GM21447 (cell line): Measurements from ENCODE around the gene NUBPL.

Experiments used
- ATAC-seq: cut with Tn5 transposase; IDR thresholded peaks from one replicate; pipeline ENCODE4 v1.9.1; 2021; ENCODE audit not compliant: unreplicated experiment

The NUBPL gene

DNA sequence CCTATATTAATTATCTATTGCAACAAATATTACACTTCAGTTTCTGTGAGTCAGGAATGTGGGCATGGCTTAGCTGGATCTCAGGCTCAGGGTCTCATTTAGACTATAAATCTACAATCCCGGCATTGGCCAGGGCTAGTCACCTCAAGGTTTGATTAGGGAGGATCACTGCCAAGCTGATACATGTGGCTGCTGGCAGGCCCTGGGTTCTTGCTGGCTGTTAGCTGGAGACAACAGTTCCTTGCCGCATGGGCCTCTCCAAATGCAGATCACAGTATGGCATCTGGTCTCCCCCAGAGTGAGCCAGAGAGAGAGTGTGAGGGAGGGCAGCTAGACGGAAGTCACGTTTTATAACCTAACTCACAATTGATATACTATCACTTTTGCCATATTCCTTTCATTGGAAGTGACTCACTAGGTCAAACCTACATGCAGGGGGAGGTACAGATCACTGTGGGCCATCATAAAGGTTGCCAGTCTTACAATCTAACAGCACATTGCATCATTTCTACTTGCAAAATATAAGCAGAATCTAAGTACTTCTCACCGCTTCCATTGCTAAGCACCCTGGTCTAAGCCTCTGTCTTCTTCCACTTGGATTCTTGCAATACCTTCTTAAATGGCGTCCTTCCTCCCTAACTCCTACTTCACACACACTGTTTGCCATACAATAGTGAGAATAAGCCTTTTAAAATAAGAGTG, 341.9 kb downstream of the NUBPL start:
- no peak for ATAC-seq

DNA sequence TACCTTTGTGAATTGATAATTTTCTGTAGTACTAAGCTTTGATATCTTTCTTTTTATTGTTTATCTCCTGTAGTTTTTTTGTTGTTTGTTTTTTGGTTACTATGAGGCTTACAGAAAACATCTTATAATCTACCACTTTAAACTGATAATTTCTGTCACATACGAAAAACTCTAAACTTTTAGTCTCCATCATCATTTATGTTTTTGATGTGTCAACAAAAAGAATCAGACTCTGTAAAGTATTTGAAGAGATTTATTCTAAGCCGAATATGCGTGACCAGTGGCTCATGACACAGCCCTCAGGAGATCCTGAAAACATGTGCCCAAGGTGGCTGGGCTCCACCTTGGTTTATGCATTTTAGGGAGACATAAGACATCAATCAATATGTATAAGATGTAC, 348.8 kb downstream of the NUBPL start:
- no peak for ATAC-seq
